GM18873 (cell line): ENCODE results near the gene SLK.

Source experiments
- ATAC-seq: cut with Tn5 transposase; IDR thresholded peaks from one replicate; pipeline ENCODE4 v1.9.1; 2021; ENCODE audit warnings: mild to moderate bottlenecking, moderate library complexity, moderate number of reproducible peaks; ENCODE audit not compliant: unreplicated experiment, low FRiP score

The SLK gene

GRCh38 chr10:103985726-103986125, 18.8 kb downstream of the SLK start:
- no peak for ATAC-seq

GRCh38 chr10:103986360-103986759, 19.4 kb downstream of the SLK start:
- ATAC-seq = peak; percentile 44

GRCh38 chr10:103990121-103990520, 23.2 kb downstream of the SLK start:
- no peak for ATAC-seq

DNA sequence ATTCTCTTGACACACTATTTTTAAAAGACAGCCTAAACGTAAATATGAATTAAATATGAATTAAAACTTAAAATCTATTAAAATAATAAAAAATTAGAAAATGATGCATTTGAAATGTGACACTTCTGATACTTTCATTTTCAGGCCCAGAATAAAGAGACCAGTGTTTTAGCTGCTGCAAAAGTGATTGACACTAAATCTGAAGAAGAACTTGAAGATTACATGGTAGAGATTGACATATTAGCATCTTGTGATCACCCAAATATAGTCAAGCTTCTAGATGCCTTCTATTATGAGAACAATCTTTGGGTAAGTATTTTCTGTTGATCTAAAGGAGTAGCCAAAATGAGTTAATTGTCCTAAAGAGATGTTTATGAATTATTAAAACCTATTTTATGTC, 23.6 kb downstream of the SLK start:
- ATAC-seq = no peak

DNA sequence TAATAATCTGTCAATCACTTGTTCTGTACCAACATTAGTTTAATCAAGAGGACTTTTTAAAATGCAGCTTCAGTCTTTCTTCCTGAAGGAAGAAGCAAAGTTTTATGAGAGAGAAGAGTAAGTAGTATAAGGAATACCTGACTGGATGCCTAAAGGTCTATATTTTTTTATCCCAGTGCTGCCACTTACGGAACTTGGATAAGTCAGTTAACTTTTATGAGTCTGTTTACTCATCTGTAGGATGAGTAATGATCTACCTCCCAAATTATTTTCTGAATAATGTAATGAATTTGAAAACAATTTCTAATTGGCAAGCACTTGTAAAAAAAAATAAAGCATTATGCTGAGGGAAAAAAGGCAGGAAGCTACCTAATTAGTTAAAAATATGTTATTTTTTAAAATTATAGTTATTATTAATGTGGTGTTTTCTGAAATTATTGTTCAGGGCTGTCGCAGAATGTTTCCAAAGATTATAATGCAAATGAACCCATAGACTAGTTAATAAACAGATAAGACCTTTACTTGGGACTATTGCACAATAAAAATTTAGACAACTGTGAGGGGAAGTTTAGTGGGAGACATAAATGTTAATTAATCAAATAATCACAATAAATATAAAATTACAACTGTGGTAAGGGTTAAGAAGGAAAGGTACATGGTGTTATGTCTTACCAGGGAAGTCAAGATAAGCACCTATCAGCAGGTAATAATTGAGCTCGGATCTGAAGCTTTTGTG, 24.6 kb downstream of the SLK start:
- no peak for ATAC-seq

- no peak for ATAC-seq
Measured at GRCh38 chr10:103995134-103995533, 28.2 kb downstream of the SLK start.

GRCh38 chr10:103998805-103999204, 31.9 kb downstream of the SLK start:
- no peak for ATAC-seq

DNA sequence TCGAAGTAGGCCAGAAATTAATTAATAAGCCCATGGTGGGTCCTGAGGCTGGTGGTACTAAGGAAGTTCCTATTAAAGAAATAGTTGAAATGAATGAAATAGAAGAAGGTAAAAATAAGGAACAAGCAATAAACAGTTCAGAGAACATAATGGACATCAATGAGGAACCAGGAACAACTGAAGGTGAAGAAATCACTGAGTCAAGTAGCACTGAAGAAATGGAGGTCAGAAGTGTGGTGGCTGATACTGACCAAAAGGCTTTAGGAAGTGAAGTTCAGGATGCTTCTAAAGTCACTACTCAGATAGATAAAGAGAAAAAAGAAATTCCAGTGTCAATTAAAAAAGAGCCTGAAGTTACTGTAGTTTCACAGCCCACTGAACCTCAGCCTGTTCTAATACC, 36.0 kb downstream of the SLK start:
- ATAC-seq = no peak

DNA sequence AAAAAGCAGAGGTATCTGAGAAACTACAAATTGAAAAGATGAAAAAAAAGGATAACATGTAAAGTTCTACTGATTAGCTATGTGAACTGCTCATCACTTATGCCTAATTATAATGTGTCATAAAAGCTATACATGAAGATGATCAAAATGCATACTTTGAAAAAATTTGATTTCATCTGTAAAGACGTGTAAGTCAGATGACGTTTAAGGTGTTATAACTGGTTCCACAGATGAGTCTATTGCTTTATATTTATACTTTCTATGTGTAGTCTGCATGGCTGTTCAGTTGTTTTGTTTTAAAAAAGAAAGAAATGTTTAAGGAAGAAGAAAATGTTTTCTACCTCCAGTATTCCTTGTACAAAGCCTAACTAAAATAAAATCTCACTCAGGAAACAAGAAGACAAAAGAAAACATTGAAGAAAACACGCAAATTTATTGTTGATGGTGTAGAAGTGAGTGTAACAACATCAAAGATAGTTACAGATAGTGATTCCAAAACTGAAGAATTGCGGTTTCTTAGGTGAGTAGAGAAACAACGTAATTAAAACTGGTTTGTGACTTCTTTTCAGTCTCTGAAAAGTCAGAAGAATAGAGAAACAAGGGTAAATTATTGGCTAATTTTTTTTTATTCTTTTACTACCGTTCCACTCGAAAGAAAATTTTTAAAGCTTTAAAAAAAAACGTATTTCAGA, 38.4 kb downstream of the SLK start:
- ATAC-seq = no peak

DNA sequence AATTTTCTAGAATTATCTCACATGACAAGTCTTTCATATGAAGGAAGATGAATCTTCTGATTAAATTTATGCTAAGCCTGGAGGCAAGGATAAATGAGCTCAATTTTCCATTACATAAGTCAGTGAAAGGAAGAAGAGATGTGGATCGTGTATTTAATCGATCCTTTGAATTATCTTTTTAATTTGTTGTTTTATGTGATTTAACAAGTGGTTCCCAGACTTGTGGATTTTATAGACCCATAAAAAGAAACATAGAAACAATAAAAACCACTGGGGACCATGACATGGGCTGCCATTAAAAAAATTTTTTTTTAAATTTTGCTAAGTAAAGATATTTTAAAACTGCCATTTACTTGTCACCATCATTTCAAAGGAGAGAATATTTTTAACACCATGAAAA, 45.0 kb downstream of the SLK start:
- no peak for ATAC-seq

- no peak for ATAC-seq
Measured at GRCh38 chr10:104013489-104013888, 46.5 kb downstream of the SLK start.

GRCh38 chr10:104014176-104014575, 47.2 kb downstream of the SLK start:
- ATAC-seq = no peak

DNA sequence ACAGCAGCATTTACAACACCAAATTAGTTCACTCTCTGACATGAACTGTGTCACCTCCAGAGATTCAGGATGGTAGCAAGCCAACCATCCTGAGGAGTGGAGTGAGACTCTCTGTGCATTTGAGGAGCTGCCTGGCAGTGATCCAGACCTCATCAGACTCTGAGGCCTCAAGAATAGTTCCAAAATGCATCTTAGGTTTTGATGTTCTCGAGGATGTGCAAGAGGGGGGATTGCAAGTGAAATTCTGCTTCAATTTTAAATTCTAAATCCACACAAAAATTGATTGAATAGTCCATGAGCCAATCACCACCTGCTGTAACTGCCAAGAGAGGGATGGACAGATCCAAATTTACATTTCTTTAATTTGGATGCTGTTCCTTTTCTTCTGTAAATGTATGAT, 49.7 kb downstream of the SLK start:
- no peak for ATAC-seq

GRCh38 chr10:104018471-104018870, 51.5 kb downstream of the SLK start:
- no peak for ATAC-seq

DNA sequence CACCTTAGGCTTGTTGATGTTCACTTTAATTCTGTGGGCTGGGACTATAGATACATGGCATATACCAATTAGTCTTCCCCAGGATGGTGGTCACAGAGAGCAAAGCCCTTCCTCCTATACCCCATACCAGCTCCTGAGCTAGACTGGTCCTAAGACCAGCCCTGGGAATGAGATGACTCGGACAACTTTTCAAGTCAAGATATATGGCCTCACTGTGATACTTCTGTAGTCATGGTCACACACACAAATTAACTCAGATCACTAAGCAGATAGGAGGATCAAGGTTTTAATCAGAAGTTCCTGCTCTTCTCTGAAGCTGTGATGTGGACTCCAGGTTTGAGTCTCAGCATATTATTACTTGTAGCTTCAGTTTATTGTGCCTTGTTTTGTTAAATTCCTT, 53.1 kb downstream of the SLK start:
- ATAC-seq = no peak

DNA sequence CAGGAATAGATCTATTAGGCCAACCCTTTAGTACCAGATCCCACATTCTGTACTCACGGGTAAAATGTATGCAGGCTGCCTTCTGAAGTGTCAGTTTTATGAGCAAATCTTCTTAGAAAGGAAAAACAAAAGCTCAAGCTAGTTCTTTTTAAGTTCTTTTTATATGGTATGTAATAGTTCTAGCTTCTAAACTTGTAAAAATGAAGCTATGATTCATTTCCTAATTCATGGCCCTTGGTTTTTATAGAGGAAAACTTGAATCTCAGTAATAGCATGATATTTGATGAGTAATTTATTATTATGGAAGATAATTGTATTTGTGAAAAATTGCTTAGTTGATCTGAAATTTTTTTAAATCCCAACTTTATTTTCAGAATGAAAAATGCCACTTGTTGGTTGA, 54.3 kb downstream of the SLK start:
- ATAC-seq = no peak

GRCh38 chr10:104022026-104022425, 55.1 kb downstream of the SLK start:
- ATAC-seq = no peak

DNA sequence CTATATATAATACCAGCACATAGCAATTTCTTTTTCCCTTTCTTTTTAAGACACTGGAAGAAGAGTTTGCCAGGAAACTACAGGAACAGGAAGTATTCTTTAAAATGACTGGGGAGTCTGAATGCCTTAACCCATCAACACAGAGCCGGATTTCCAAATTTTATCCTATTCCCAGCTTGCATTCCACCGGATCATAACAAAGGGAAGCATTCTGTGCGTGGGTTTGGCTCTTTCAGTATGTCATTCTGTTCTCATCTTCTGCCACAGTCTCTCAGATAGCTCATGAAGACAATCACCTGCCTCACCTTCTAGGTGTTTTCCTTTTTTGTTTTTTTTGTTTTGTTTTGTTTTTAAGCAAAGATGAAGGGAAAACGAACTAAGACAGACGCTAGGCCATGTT, 58.6 kb downstream of the SLK start:
- no peak for ATAC-seq

DNA sequence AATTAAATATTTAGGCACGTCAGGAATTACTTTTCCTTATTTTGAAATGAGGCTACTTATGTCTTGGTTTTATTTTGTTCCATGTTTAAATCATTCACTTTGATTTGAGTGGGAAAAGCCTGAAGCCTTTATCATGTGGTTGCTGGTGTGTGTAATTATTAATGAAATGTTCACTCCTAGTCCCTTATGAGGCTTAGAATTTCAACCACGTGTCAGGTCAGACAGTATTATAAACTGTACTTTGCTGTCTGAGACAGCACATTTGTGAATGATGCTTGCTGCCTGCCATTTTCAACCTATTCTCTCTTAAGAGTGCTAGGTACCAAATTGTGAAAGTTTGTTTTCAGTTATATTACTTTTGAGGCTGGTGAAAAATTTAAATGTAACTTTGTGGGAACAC, 59.8 kb downstream of the SLK start:
- ATAC-seq = no peak

DNA sequence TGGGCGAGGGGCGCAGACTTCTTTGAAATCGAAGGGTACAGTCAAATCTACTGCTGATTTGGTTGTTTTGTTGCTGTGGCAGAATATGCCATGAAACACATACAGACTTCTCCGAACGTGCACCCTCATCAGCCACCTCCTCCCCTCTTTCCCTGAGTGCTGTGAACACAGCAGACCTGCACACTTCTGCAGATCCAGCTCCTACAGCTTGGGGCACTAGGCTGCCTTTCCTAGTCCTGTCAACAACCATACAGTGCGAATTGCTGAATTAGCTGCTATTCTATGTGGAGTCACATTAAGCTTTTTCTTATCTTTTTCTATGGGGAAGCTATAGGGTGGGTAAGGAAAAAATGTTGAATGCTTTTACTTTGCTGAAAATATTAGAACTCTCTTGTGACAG, 61.2 kb downstream of the SLK start:
- no peak for ATAC-seq

DNA sequence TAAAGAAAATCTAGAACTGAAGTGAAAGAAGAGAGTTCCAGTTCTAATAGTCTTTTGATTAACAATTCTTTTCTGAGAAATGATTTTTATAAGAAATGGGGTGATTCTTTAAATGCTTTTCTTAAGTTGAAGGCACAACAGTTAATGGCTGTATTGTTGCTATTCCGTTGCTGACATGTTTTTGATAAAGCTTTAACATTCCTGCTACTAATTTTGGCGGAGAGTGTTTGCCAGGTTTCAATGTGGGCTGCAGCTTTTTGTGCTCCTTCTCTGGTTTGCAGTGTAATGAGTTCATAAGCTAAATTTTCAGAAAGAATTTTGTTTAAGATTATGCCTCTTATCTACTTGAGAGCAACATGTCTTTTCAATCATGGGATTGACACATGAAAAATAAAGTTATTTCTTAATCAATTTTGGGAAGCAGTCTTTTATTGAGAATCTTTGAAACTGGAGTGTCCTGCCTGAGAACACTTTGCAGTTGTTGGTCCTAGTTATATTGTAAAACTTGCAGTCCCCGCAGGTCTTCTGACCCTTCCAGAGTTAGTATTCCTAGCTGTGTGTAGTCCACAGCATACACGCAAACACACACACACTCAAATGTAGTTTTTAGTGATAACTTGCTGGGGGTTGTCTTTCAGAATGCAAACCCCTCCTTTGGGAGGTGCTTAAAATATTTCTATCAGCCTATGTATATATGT, 62.0 kb downstream of the SLK start:
- no peak for ATAC-seq

- no peak for ATAC-seq
Measured at GRCh38 chr10:104029521-104029860, 62.6 kb downstream of the SLK start.
